ENCODE results near the gene CERS4. TPM values are rescaled to one million over a fixed set of nuclear protein-coding genes. Genes with fewer than 3 reads are reported as not detected.
"Not testable (repeated sequence)": the region's sequence is repeated elsewhere in the genome, so short reads cannot be mapped to it uniquely, and the experiment has no call there.

Gene CERS4
- polyA plus RNA-seq, 3 donors, result 32.0 to 41.4 (median 38.7) TPM

GRCh38 chr19:8209462-8210378 is 550 bp downstream of the CERS4 start:
- no peak for DNase-seq (ENCODE audit: low read depth in 3 of 3, low spot score in 2 of 3)

GRCh38 chr19:8210421-8211101 is 1.4 kb downstream of the CERS4 start:
- DNase-seq (ENCODE audit: low read depth in 3 of 3, low spot score in 2 of 3), result no peak

GRCh38 chr19:8212212-8212611 is 3.0 kb downstream of the CERS4 start:
- DNase-seq (ENCODE audit: low read depth in 3 of 3, low spot score in 2 of 3), result no peak

GRCh38 chr19:8212916-8213315 is 3.7 kb downstream of the CERS4 start:
- no peak for DNase-seq (ENCODE audit: low read depth in 3 of 3, low spot score in 2 of 3)

DNA sequence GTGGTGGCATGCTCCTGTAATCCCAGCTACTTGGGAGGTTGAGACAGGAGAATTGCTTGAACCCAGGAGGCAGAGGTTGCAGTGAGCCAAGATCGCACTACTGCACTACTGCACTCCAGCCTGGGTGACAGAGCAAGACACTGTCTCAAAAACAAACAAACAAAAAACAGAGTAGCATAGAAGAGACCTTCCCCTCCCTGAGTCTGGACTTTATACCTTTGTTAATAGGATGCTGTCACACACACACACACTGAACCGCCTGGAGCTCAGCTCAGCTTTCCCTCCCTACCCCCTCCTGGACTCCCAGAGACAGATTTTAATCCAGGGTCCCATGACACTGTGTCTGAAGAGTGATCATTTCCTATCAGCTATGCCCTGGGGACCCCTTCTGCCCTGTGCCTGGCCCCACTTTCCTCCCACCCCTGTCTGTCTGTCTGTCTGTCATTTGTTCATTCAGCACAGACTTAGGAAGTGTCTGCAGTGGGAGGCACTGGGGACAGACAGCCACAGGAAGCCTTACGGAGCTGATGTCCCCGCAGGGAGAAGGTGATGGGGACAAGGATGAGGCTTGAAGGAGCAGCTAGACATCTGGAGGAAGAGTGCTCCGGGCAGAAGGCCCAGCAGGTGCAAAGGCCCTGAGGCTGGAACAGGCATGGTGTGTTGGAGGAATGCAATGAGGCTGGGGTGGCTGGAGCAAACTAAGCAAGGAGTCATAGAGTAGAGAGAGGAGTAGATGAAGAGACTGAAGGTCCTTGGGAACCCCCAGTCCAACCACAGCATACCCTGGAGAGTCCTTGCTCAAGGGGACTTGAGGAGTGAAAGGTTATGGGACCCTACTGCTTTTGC is 4.9 kb downstream of the CERS4 start:
- no peak for DNase-seq (ENCODE audit: low read depth in 3 of 3, low spot score in 2 of 3)

- no peak for DNase-seq (ENCODE audit: low read depth in 3 of 3, low spot score in 2 of 3)
These were observed 5.6 kb downstream of the CERS4 start for GRCh38 chr19:8214802-8215201.

- DNase-seq (ENCODE audit: low read depth in 3 of 3, low spot score in 2 of 3), result no peak
These were observed 6.6 kb downstream of the CERS4 start for GRCh38 chr19:8215783-8216182.

GRCh38 chr19:8216357-8216756 is 7.2 kb downstream of the CERS4 start:
- no peak for DNase-seq (ENCODE audit: low read depth in 3 of 3, low spot score in 2 of 3)

GRCh38 chr19:8218127-8218526 is 9.0 kb downstream of the CERS4 start:
- DNase-seq (ENCODE audit: low read depth in 3 of 3, low spot score in 2 of 3), result not testable (repeated sequence)

GRCh38 chr19:8220481-8220880 is 11.3 kb downstream of the CERS4 start:
- no peak for DNase-seq (ENCODE audit: low read depth in 3 of 3, low spot score in 2 of 3)

GRCh38 chr19:8221161-8221560 is 12.0 kb downstream of the CERS4 start:
- DNase-seq (ENCODE audit: low read depth in 3 of 3, low spot score in 2 of 3), result no peak

DNA sequence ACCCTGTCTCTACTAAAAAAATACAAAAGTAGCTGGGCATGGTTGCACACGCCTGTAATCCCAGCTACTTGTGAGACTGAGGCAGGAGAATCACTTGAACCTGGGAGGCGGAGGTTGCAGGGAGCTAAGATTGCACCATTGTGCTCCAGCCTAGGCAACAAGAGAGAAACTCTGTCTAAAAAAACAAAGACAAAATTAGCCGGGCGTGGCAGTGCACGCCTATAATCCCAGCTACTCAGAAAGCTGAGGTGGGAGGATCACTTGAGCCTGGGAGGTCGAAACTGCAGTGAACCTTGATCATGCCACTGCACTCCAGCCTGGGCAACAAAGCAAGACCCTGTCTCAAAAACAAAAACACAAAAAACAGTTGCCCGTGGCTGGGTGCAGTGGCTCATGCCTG is 14.3 kb downstream of the CERS4 start:
- not testable (repeated sequence) for DNase-seq (ENCODE audit: low read depth in 3 of 3, low spot score in 2 of 3)

GRCh38 chr19:8224394-8225145 is 15.4 kb downstream of the CERS4 start:
- no peak for DNase-seq (ENCODE audit: low read depth in 3 of 3, low spot score in 2 of 3)

GRCh38 chr19:8231073-8231604 is 22.0 kb downstream of the CERS4 start:
- DNase-seq (ENCODE audit: low read depth in 3 of 3, low spot score in 2 of 3), result no peak

DNA sequence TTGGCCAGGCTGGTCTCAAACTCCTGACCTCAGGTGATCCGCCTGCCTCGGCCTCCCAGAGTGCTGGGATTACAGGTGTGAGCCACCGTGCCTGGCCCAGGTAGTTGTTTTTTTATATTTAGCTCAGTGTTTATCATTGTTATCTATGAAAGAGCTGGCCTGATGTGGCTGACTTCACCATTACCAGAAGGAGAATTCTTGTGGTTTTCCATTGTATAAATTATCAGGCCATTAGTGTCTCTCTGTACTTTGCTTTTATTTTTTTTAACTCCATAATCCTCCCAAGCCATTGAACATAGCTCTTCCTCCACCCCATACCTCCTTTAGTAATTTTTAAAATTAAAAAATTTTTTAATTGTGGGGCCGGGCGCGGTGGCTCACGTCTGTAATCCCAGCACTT is 24.2 kb downstream of the CERS4 start:
- no peak for DNase-seq (ENCODE audit: low read depth in 3 of 3, low spot score in 2 of 3)

DNA sequence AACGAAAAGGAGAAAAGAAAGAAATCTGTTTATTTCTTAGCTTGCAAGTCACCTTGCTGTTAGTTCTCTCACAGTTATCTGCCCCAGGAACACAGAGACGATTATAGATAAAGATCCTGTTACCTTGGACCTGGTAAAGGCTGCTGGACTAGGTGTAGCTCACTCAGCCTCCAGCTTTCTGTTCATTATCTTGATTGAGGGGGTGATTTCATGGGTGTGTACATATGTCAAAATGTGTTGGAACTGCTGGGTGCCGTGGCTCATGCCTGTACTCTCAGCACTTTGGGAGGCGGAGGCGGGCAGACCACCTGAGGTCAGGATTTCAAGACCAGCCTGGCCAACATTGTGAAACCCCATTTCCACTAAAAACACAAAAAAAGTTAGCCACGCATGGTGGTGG is 27.9 kb downstream of the CERS4 start:
- DNase-seq (ENCODE audit: low read depth in 3 of 3, low spot score in 2 of 3), result no peak

DNA sequence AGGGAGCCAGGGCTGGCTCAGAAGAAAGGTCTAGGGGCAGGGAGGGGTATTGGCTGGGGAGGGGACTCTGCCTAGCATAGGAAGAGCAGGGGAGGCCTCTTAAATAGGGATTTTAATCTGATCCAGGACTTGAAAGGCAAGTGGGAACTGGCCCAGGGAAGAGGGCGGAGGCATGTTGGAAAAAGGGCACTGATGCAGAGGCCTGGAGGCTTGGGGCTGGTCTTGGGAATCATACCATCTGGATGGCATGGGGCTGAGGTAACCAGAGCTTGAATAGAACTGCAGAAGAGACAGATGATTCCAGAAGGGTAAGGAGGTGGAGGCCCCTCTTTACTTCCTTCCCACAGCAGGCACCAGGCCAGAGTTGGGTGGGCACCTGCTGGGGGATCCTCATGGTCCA is 29.1 kb downstream of the CERS4 start:
- no peak for DNase-seq (ENCODE audit: low read depth in 3 of 3, low spot score in 2 of 3)

- DNase-seq (ENCODE audit: low read depth in 3 of 3, low spot score in 2 of 3), result no peak
These were observed 30.5 kb downstream of the CERS4 start for GRCh38 chr19:8239528-8240273.
